Stimulated activated CD4-positive, alpha-beta T cell treated with anti-CD3 and anti-CD28 coated beads, TNF-alpha, amount 100 ng/mL, for 4 hours (primary cell): ENCODE data around the gene ATRAID.
A peak's percentile ranks its signal among the peaks of the same experiment; 100 is the strongest.
"Not testable (repeated sequence)": the region's sequence is repeated elsewhere in the genome, so short reads cannot be mapped to it uniquely, and the experiment has no call there.

Experiments used
- DNase-seq, 3 experiments: peaks; one replicate each; pipeline ENCODE4 v3.0.0-alpha.2; 2020; ENCODE audit warnings: low read depth in 3 of 3

Gene ATRAID, protein sequence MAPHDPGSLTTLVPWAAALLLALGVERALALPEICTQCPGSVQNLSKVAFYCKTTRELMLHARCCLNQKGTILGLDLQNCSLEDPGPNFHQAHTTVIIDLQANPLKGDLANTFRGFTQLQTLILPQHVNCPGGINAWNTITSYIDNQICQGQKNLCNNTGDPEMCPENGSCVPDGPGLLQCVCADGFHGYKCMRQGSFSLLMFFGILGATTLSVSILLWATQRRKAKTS

GRCh38 chr2:27211943-27212625 is at the start of gene ATRAID, which contains the start of gene SLC5A6:
TSS of gene ATRAID (plus strand) at chr2:27212041. CDS start at chr2:27212369, 328 bp downstream.
TSS of gene SLC5A6 (minus strand) at chr2:27212268. CDS start at chr2:27207650, 4,618 bp downstream.
- peak; percentile 74 to 80 (median 80) for DNase-seq

DNA sequence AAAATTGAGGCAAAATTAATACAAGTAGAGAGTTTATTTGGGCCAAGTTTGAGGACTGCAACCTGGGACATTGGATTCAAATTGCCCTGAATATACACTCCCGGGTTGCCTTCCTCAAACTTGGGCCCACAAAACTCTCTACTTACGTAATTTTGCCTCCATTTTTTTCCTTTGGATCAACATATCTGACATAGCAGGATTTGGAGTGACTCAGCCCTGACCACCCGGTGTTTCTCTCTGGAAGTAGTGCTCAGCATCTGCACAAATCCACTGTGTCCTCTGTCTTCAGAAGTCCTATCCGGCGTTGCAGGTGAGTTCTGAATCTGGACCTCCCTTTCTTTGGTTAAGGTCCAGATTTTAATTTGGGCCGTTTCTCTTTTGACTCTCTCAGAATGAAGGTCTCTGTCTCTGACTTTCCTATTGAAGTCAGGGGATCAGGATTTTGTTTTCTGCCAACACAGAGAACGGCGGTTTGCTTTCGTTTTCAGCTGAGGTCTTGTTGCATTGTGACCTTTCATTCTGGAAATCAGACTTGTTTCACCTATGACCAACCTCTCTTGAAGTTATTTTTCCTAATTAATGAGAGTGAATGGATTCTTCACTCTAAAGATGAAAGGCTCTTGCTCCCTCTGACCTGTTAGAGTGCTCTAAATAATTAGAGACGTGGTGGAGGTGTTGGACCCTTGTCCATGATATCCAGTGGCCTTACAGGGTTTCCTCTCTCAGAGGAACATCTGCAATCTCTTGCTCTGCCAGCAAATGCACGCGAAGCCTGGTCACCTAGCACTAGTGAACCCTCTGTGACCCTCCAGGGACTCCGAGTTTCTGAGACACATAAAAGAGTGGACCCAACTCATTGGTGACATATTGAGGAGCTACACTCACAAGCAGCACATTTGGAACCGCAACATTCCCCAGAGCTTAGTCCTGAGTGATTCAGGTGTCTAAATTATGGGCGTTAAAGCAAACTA is 49.4 kb upstream of the ATRAID start:
- DNase-seq: no peak

GRCh38 chr2:27164960-27165763 is 46.7 kb upstream of the ATRAID start:
- DNase-seq: no peak

DNA sequence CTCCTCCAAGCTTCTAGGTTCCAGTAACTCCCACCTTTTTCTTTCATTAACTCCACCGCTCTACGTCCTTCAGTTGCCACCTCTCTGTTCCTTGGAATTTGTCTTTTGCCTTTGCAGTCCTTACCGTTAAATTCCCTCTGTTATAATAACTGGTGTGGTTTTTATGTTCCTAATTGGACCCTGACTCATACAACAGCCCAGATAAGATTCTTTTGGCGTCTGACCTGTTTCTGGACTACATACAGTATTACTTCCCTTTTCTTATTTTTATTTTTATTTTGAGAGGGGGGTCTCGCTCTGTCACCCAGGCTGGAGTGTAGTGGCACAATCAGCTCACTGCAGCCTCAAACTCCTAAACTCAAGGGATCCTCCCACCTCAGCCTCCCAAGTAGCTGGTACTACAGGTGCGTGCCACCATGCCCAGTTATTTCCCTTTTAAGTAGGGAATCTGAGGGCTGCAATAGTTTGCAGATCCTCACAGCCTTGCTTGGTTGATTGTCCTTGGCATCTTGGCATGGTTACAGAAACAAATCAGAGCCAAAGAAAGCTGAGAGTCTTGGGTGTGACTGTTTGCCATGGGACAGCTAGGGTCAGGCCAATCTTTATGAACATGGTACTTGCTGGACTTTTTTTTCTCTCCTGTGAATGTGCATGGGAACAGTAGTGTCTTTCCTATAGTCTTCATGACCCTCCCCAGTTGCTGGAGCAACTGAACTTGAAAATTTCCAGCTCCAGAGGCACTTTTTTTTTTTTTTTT is 41.1 kb upstream of the ATRAID start:
- DNase-seq: no peak

DNA sequence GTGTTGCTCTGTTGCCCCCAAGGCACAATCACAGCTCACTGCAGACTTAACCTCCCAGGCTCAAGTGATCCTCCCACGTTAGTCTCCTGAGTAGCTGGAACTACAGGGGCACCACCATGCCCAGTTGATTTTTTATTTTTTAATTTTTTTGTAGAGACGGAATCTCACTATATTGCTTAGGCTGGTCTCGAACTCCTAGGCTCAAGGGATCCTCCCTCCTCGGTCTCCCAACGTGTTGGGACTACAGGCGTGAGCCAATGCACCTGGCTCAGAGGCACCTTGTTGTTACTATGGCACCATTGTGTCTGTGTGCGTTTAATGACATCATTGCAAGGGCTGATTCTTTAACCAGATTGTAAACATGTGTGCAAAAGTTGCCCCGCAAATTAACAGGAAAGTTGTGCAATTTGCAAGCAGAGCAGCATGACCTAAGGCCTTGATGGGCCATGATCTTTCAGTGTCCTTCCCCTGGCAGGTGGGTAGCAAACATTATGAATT is 40.4 kb upstream of the ATRAID start:
- DNase-seq: no peak

DNA sequence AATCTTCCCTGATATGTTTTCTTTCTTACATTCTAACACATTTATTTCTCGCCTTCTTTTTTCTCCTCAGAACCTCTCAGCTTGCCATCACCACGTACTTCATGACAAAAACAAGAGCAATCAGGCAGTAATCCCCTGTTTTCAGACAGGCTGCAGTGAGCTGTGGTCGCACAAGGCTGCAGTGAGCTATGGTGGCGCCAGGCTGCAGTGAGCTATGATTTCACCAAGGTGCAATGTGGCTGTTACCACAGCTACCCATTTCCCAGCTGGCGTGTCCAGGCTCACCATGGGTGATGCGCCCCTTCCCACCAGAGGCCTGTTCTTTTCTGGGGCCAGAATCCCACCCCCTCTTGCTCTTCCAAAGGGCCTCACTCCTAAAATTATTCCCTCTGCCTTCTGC is 37.2 kb upstream of the ATRAID start:
- DNase-seq: no peak

GRCh38 chr2:27175330-27175729 is 36.5 kb upstream of the ATRAID start:
- no peak for DNase-seq

DNA sequence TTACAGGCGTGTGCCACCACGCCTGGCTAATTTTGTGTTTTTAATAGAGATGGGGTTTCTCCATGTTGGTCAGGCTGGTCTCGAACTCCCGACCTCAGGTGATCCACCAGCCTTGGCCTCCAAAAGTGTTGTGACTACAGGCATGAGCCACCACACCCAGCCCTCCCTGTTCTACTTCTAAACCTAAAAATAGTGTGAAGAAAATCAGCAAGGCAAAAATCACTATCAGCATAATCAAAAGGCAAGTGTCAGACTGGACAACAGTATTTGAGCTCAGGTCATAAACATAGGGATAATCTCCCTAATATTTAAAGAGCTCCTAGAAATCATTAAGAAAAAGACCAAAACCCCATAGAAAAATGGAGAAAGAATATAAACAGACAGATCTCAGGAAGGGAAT is 36.1 kb upstream of the ATRAID start:
- DNase-seq: not testable (repeated sequence)

DNA sequence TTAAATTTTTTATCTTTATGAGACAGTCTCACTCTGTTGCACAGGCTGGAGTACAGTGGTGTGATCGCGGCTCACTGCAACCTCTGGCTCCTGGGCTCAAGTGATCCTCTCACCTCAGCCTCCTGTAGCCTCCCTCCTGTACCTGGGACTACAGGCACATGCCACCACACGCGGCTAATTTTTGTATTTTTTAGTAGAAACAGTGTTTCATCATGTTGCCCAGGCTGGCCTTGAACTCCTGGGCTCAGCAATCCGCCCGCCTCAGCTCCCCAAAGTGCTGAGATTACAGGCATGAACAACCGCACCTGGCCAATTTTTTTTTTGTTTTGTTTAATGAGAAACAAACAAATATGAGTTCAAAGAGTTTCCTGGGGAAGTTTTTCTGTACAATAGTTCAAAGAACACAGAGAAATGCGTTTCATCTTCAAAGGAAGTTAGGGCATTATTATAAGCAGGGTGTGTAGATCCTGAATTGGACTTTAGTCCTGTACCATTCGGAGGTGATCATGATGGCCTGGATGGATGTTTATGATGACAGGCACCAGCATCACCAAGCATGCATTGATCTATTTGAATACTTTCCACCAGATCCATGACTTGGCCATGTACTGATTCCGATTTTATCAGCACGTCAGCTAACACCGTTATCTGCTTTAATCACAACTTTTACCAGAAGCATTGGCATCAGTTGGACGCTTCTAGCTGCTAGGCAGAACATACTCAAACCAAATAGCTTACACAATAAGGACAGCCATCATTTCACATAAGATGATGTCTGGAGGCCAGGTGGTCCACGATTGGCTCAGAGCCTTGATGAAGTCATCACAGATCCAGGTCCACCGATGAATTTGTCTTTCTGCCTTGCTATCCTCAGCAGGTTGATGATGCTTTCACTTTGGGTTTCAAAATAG is 34.1 kb upstream of the ATRAID start:
- DNase-seq: no peak

- DNase-seq: no peak
Measured at GRCh38 chr2:27178469-27178868, 33.4 kb upstream of the ATRAID start.

GRCh38 chr2:27179344-27180000 is 32.4 kb upstream of the ATRAID start:
- DNase-seq: no peak

DNA sequence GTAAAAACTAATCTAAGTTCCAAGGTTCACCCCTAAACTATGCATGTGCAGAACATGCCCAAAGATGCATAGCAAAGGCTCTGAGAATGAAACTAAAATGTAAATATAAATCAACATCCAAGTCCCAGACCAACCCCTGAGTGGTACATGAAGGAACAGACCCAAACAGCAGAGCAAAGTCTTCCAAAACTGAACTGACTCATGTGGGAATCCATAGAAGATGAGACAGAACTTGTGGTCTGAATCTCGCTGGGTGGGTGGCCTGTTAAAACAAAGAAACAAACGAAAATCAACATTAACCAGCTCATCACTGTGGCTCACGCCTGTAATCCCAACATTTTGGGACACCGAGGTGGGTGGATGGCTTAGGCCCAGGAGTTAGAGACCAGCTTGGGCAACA is 29.5 kb upstream of the ATRAID start:
- no peak for DNase-seq

DNA sequence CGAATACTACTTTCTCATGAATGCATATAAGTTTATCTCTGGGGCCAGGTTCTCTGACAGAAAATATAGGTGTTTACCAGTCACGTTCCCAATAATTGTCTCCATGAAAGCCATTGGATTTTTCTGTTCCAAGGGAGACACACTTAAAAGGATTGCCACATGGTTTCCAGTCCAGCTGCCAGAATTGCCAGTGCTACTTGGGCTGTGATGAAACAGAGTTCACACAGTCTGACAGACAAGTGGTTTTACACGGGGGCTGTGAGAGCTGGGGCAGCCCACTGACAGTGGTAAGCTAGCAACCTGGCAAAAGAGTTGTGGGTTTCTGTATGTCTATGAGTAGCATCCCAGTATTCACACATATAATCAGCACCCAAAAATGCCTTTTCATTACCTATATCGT is 27.7 kb upstream of the ATRAID start:
- no peak for DNase-seq

GRCh38 chr2:27185331-27186026 is 26.4 kb upstream of the ATRAID start:
- DNase-seq: no peak

GRCh38 chr2:27186613-27187345 is 25.1 kb upstream of the ATRAID start:
- no peak for DNase-seq

GRCh38 chr2:27189989-27190388 is 21.9 kb upstream of the ATRAID start:
- DNase-seq: no peak

GRCh38 chr2:27191070-27191829 is 20.6 kb upstream of the ATRAID start:
- DNase-seq: peak in 1 of 3 experiments; percentile 17
